Endothelial cell (in vitro differentiated cells): ENCODE results near the gene GAB2. TPM values are rescaled to one million over a fixed set of nuclear protein-coding genes. Genes with fewer than 3 reads are reported as not detected.

ENCODE experiments used
- DNase-seq: peaks from one replicate; pipeline ENCODE4 v3.0.0; 2021; ENCODE audit warnings: low spot score
- H3K27ac Mint-ChIP-seq: one replicate; pipeline ENCODE4 v1.8.0; 2021; ENCODE audit warnings: mixed read lengths, inconsistent platforms; ENCODE audit not compliant: unreplicated experiment
- H3K27me3 Mint-ChIP-seq: one replicate; pipeline ENCODE4 v1.8.0; 2021; ENCODE audit warnings: mild to moderate bottlenecking, moderate library complexity, mixed read lengths, inconsistent platforms; ENCODE audit not compliant: unreplicated experiment
- H3K36me3 Mint-ChIP-seq: one replicate; pipeline ENCODE4 v1.8.0; 2021; ENCODE audit warnings: mild to moderate bottlenecking, low read depth, mixed read lengths, inconsistent platforms; ENCODE audit not compliant: unreplicated experiment
- H3K4me1 Mint-ChIP-seq: one replicate; pipeline ENCODE4 v1.8.0; 2021; ENCODE audit warnings: mild to moderate bottlenecking, mixed read lengths, inconsistent platforms; ENCODE audit not compliant: unreplicated experiment
- H3K4me3 Mint-ChIP-seq: one replicate; pipeline ENCODE4 v1.8.0; 2021; ENCODE audit warnings: mild to moderate bottlenecking, mixed read lengths, inconsistent platforms; ENCODE audit not compliant: unreplicated experiment
- H3K9me3 Mint-ChIP-seq: one replicate; pipeline ENCODE4 v1.8.0; 2021; ENCODE audit warnings: mixed read lengths, inconsistent platforms; ENCODE audit not compliant: unreplicated experiment
- CTCF ChIP-seq: fragments of 200-600 bp; sonication (generic); IDR thresholded peaks from one replicate; pipeline ENCODE4 v1.5.0; 2021; ENCODE audit warnings: antibody characterized with exemption; ENCODE audit not compliant: unreplicated experiment
- total RNA-seq: library from RNA; stranded (reverse); fragmentation: NEBNext Ultra II Directional; extraction: Animal tissue kit (Norgen Biotek cat#: 25700); gene quantifications from one replicate; pipeline ENCODE4 v1.2.1, GENCODE V29; 2021; ENCODE audit not compliant: unreplicated experiment

GAB2 gene
- total RNA-seq, 1 donor from 2014 or later: 81.0 TPM

- Mint-ChIP-seq H3K27me3 (peaks cover 41% of the 10 kb centered on the region), H3K27ac (peak overlapping the region; percentile 71), H3K36me3 (peaks cover 66% of the 10 kb centered on the region), H3K9me3 (no peaks in the 10 kb centered on the region), H3K4me3 (peak overlapping the region; percentile 47), H3K4me1 (peaks cover 47% of the 10 kb centered on the region)
- no peak for DNase-seq
- no peak for TF ChIP-seq CTCF
Measured at GRCh38 chr11:78207532-78208256, 209.9 kb downstream of the GAB2 start.

- DNase-seq: no peak
- Mint-ChIP-seq H3K27me3 (peaks cover 35% of the 10 kb centered on the region), H3K27ac (no peak overlapping the region), H3K4me1 (peaks cover 50% of the 10 kb centered on the region), H3K36me3 (peaks cover 62% of the 10 kb centered on the region), H3K9me3 (no peaks in the 10 kb centered on the region), H3K4me3 (no peak overlapping the region)
- no peak for TF ChIP-seq CTCF
Measured at GRCh38 chr11:78205691-78206090, 211.9 kb downstream of the GAB2 start.

GRCh38 chr11:78205256-78205655, 212.4 kb downstream of the GAB2 start:
- TF ChIP-seq CTCF: no peak
- H3K27me3 Mint-ChIP-seq: peaks cover 34% of the 10 kb centered on the region
- H3K27ac Mint-ChIP-seq: no peak overlapping the region
- no peaks in the 10 kb centered on the region for H3K9me3 Mint-ChIP-seq
- H3K36me3 Mint-ChIP-seq: peaks cover 58% of the 10 kb centered on the region
- no peak for DNase-seq
- no peak overlapping the region for H3K4me3 Mint-ChIP-seq
- H3K4me1 Mint-ChIP-seq: peaks cover 45% of the 10 kb centered on the region

- DNase-seq: no peak
- Mint-ChIP-seq H3K36me3 (peaks cover 52% of the 10 kb centered on the region), H3K4me1 (peaks cover 26% of the 10 kb centered on the region), H3K27ac (peak overlapping the region; percentile 84), H3K4me3 (peak overlapping the region; percentile 35), H3K27me3 (peaks cover 18% of the 10 kb centered on the region), H3K9me3 (no peaks in the 10 kb centered on the region)
- TF ChIP-seq CTCF: no peak
Measured at GRCh38 chr11:78203184-78203583, 214.4 kb downstream of the GAB2 start.

GRCh38 chr11:78202733-78203167, 214.9 kb downstream of the GAB2 start:
- Mint-ChIP-seq H3K4me1 (peaks cover 24% of the 10 kb centered on the region), H3K27ac (peak overlapping the region; percentile 84), H3K9me3 (no peaks in the 10 kb centered on the region), H3K36me3 (peaks cover 48% of the 10 kb centered on the region), H3K4me3 (peak overlapping the region; percentile 35), H3K27me3 (peaks cover 16% of the 10 kb centered on the region)
- no peak for DNase-seq
- TF ChIP-seq CTCF: no peak
